NCI-H446 treated with DMSO at 0.1 percent for 48 hours (cell line): Measurements from ENCODE around the gene TBCA.
"Not testable (repeated sequence)": the region's sequence is repeated elsewhere in the genome, so short reads cannot be mapped to it uniquely, and the experiment has no call there.

Experiments used
- DNase-seq: peaks from one replicate; lab custom pipeline; 2025; lab: John Stamatoyannopoulos, UW

The TBCA gene

GRCh38 chr5:77709340-77709739 is 66.8 kb downstream of the TBCA start:
- DNase-seq, result no peak

GRCh38 chr5:77707791-77708190 is 68.3 kb downstream of the TBCA start:
- DNase-seq, result no peak

- not testable (repeated sequence) for DNase-seq
Observed at GRCh38 chr5:77699569-77699968, 76.6 kb downstream of the TBCA start.

DNA sequence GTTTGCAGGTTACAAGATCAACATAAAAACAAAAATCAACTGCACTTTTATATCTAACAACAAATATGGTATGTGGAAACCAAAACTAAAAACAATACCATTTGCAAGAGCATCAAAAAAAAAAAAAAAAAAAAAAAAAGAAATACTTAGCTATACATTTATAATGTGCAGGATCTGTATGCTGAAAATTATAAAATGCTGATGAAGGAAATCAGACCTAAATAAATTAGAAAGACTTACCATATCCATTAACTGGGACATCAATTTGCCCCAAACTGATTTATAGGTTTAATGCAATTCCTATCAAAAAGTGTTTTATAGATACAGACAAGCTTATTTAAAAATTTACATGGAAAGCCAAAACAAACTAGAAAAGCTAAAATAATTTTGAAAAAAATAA is 77.2 kb downstream of the TBCA start:
- DNase-seq, result no peak

DNA sequence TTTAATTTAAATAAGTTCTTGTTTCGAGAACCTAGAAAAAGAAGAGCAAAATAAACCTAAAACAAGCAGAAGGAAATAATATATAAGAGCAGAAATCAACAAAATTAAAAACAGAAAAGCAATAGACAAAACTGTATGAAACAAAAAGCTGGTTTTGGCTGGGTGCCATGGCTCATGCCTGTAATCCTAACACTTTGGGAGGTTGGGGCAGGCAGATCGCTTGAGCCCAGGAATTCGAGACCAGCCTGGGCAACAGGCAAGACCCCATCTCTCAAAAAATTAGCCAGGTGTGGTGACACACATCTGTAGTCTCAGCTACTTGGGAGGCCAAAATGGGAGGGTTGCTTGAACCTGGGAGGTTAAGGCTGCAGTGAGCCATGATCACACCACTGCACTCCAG is 78.4 kb downstream of the TBCA start:
- DNase-seq, result no peak

DNA sequence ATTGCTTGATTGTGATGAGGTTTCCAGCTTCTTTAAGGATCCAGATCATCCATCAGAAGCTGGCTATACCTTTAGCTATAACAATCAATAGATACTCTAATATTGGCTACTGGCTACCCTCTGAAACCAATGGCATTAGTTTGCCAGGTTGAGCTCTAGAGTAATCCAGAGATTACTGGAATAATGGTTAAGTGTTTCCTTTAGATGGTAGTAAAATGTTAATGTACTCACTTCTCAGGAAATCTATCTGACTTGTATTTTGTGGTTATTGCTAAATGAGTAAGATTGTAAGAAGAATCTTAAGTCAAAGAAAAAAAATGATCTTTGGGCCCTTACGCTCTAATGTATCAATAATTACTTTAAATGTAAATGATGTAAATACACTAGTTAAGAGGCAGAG is 80.0 kb downstream of the TBCA start:
- DNase-seq, result no peak

DNA sequence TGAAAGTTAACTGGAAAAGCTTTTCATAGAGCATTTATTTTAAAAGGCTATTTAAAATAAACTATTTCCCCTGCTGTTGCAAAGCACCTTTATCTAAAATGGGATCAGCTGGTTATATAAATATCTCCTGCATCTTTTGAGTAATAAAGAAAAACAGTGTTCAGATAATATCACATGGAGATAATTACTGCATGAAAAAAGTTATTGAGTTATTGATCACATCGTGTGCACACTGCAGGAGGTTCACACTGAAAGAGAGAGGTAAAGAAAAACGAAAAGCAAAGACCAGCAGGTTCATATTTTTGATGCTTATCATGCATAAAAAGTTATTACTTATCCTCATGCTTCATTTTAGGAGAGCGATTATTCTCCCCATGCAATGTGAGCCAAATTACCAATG is 82.2 kb downstream of the TBCA start:
- DNase-seq, result no peak

DNA sequence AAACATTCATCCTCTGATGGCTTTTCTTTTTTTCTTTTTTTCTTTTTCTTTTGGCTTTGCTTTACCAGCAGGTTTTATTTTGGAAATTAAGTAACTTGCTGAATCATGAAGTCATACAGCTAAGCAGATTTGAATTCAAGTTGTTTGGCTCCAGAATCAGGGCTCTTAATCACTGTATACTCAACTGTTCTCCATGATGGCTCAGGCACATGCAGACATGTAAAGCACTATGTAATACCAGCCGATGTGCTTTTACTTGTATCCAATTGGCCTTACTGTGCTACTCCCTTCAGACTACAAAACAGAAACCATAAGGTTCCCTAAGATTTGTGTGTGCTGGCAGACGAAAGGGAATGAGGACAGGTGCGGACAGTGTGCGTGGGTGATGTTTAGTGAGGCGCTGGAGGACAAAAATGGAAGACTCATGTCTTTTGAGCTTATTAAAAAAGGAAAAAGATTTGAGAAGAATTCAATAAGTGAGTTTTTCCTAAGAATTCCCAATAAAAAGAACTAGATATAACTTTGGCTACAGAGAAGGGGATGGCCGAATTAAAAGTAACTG is 92.9 kb downstream of the TBCA start:
- DNase-seq, result no peak

DNA sequence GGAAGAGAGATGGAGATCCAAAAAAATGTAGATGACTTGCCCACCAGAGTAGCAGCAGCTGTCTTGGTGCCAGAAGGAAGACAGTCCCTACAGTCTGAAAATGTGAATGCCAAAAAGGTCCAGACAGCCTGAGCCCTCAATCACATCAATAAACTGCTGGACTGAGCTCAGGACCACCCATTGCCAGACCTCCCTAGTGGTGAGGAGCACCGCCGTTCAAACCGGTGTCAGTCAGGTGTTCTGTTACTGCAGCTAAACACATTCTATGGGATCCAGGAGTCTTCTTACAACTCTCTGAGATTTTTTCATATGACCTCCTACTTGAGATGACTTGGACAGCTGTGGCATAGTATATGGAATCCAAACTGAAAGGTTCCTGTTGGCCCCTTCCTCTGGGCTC is 105.6 kb downstream of the TBCA start:
- no peak for DNase-seq

DNA sequence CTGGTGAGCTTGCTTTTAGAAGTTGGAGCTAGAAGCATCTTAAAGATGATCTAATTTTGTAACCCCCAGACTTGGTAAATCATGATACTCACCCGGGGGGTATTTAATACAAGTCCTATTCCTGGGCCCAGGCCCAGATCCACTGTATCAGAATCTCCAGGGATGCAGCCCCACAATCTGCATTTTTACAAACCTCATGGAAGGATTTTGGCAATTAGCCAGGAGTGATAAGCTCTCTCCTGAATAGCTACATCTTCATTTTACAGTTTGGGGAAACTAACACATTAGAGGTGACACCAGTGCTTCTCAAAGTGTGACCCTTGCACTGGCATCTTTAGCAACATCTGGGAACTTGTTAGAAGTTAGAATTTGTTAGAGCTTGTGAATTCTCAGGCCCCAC is 106.5 kb downstream of the TBCA start:
- no peak for DNase-seq

- no peak for DNase-seq
Observed at GRCh38 chr5:77663090-77663863, 112.9 kb downstream of the TBCA start.

DNA sequence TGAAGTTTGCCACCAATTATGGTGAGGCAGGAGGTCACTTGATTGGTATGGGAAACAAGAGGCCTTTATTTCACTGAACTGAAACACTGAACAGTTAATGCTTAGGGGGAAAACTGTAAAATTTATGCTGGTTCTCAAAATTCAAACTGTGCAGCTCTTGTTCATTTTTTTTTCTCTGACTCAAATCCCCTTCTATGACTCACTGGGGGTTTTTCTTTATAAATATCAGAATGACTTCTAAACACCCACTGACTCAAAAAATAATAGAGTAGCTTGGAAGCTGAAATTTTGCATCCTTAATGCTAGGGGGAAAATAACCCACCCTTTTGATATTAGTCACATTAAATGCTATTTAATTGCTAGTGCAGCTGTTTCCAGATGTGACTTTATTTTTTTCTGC is 113.5 kb downstream of the TBCA start:
- no peak for DNase-seq

DNA sequence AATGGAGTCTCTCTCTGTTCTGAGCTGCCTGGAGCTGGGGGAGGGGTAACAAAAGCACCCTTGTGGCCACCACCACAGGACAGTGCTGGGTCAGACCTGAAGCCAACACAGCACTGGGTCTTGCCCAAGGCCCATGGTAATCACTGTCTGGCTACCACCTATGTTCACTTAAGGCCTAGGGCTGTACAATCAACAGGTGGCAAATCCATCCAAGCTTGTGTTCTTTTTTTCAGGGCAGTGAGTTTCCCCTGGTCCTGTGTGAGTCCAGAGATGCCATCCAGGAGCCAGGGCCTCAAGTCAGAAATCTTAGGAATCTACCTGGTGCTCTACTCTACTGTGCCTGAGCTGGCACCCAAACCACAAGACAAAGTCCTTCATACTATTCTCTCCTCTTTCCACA is 117.5 kb downstream of the TBCA start:
- DNase-seq, result no peak

GRCh38 chr5:77651343-77651742 is 124.8 kb downstream of the TBCA start:
- DNase-seq, result no peak

DNA sequence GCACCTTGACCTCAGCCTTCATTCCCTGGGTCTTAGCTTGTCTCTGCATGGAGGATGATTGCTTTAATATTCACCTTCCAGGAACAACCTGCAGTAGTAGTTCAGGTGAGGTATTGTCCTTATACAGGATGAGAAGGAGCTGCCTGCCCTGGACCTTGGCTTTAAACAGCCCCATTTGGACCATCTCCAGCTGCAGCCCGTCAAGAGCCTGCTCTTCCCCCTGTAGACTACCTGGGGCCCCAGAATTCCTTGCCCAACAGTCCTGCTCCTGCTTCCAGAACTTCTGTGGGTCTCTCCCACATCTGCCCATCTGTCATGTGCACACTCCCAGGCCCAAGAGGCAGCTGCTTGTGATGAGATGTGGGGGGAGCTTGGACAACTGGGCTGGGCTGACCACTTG is 125.5 kb downstream of the TBCA start:
- DNase-seq, result no peak

- DNase-seq, result no peak
Observed at GRCh38 chr5:77649776-77650175, 126.4 kb downstream of the TBCA start.

GRCh38 chr5:77645995-77646639 is 130.0 kb downstream of the TBCA start:
- DNase-seq, result no peak

GRCh38 chr5:77645158-77645994 is 130.8 kb downstream of the TBCA start:
- DNase-seq, result no peak

DNA sequence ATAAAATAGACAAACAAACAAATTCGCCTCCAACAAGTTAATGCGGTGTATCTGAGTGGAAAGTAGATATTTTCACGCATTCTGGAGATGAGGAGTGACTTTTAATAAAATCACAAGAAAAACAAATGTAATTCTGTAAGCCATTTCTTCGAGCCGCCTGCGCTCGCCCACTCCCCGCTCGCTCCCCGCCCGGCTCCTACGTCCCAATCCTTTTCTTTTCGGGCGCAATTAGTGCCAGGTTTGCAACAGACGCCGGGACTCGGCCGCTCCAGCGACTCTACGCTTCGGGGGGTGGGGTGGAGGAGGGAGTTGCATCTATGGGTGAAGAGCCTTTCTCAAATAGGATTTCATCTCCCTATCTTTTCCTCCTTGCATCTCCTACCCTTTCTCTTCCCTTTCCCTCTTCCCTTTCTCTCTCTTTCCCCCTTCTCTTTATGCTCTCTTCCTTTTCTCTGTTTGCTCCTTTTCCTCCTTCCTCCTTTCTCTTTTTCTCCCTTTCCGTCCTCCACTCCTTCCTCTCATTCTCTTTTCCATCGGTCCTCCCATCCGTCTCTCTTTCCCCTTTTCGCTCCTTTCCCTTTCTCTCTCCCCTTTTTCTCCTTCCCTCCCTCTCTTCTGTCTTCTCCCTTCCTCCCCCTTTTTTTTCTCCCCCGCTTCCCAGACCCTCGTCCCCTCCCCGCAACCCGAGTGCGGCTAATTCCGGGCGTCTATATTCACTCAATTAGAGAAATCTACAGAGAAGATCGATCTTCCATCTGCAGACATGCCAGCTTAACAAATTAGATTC is 131.6 kb downstream of the TBCA start:
- DNase-seq, result no peak

DNA sequence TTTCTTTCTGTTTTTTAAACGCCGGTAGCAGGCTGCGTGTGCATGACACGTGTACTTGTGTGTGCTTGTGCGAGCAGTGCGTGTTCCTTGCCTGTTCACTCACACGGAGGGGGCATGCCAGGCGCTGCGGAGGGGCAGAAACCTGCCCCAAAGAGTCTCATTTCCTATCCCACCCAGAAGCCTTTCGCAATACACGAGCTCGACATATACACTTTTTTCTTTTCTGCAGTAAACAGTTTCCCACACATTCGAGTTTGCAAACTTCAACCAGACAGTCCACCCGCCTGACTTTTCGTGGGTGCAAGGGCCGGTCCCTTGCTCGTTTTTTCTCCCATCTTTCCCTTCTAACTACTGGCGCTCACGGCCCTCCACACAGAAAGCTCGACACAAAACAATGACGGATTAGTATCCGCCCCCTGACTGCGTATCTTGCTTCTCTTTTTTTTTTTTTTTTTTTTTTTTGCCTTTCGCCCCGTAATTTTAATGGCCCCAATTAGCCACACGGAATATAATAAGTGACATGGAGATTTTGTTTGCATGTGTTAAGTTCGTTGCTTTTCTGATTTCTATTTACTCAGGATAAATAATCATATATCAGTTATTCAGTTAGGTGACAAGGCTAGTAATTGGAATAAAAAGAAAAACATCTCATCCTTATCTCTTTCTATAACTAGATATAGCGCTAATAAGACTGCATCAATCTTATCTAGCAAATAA is 132.3 kb downstream of the TBCA start:
- no peak for DNase-seq
